K562 (cell line): ENCODE data around the gene HAPLN2. TPM values are rescaled to one million over a fixed set of nuclear protein-coding genes. Genes with fewer than 3 reads are reported as not detected.

Experiments
- BCL6 ChIP-seq: fragments of 250-450 bp; sonication (Bioruptor Pico); IDR thresholded peaks from 2 replicates; pipeline ENCODE4 v1.4.0; 2020
- FOXJ3 ChIP-seq: sonication (generic); formaldehyde crosslinking; IDR thresholded peaks from 2 replicates; pipeline ENCODE4 v1.4.0; 2020; ENCODE audit warnings: mild to moderate bottlenecking, missing genetic modification reagents
- GABPB1 ChIP-seq: sonication (generic); formaldehyde crosslinking; IDR thresholded peaks from 2 replicates; pipeline ENCODE4 v1.8.0; 2022; ENCODE audit warnings: mild to moderate bottlenecking, missing genetic modification reagents
- LCOR ChIP-seq: sonication (generic); formaldehyde crosslinking; IDR thresholded peaks from 2 replicates; pipeline ENCODE4 v1.8.0; 2022; ENCODE audit warnings: mild to moderate bottlenecking, missing genetic modification reagents
- MAFG ChIP-seq: fragments of 450-650 bp; conservative IDR thresholded peaks from 2 replicates; pipeline ENCODE4 v1.6.1; 2016; ENCODE audit warnings: missing genetic modification characterization, missing compliant biosample characterization
- NFIC ChIP-seq: fragments of 450-650 bp; IDR thresholded peaks from 2 replicates; pipeline ENCODE4 v1.6.1; 2017; ENCODE audit warnings: mild to moderate bottlenecking, inconsistent platforms
- PCBP2 ChIP-seq: fragments of 200-400 bp; formaldehyde crosslinking; IDR thresholded peaks from 2 replicates; pipeline ENCODE4 v1.6.1; 2018; ENCODE audit warnings: low read length, low read depth, mild to moderate bottlenecking, moderate library complexity; ENCODE audit not compliant: poor library complexity, severe bottlenecking
- PHF20 ChIP-seq: fragments of 450-650 bp; IDR thresholded peaks from 2 replicates; pipeline ENCODE4 v1.6.1; 2018; ENCODE audit not compliant: partially characterized antibody
- XRCC3 ChIP-seq: fragments of 450-650 bp; IDR thresholded peaks from 2 replicates; pipeline ENCODE4 v1.6.1; 2017; ENCODE audit warnings: mild to moderate bottlenecking, moderate library complexity
- YY1 ChIP-seq, 3 experiments: IDR thresholded peaks; 2 replicates each; pipeline ENCODE4 v1.6.1; 2011; ENCODE audit warnings: low read length in 2 of 3, mild to moderate bottlenecking in 2 of 3, moderate library complexity in 2 of 3, borderline replicate concordance in 1 of 3, control low read depth in 1 of 3, low read depth in 1 of 3; ENCODE audit not compliant: insufficient read depth in 3 of 3, insufficient replicate concordance in 2 of 3, control insufficient read depth in 1 of 3, insufficient read length in 1 of 3; ENCODE audit errors: extremely low read depth in 1 of 3
- ZNF57 ChIP-seq: fragments of 450-650 bp; formaldehyde crosslinking; IDR thresholded peaks from 2 replicates; pipeline ENCODE4 v1.4.0; 2020; ENCODE audit warnings: mild to moderate bottlenecking, moderate library complexity
- polyA plus RNA-seq, 8 experiments: library from polyadenylated mRNA; depleted of rRNA in 4 of 8; stranded (reverse) in 5 of 8; unstranded in 3 of 8; fragments of >200 nt; fragmentation: Nextera tagmentation in 2 of 8; fragmentation: Illumina TruSeq in 1 of 8; extraction: Ambion mirVana in 2 of 8; extraction: Trizol in 1 of 8; gene quantifications; 2 replicates each; pipeline versions ENCODE4 v1.2.1 to v1.2.3, GENCODE V29; 2011 to 2014; ENCODE audit warnings: inconsistent platforms in 1 of 8, missing spikeins in 1 of 8
- total RNA-seq, 7 experiments: library from RNA; depleted of rRNA in 6 of 7; stranded (reverse); fragments of >200 nt in 6 of 7; fragmentation: Illumina TruSeq in 2 of 7; extraction: Trizol in 2 of 7; gene quantifications; 2 replicates each; pipeline versions ENCODE4 v1.2.1 to v1.2.3, GENCODE V29; 2011 to 2021; ENCODE audit warnings: low replicate concordance in 1 of 7
- TF ChIP-seq, protein P1 (sequence below): fragments of 250-450 bp; sonication (Bioruptor Pico); IDR thresholded peaks from 2 replicates; pipeline ENCODE4 v1.8.0; 2021; ENCODE audit warnings: borderline replicate concordance, mild to moderate bottlenecking, moderate library complexity; ENCODE audit not compliant: poor library complexity, severe bottlenecking
- TF ChIP-seq, protein P2 (sequence below), 2 experiments: fragments of 150-350 bp in 1 of 2; IDR thresholded peaks; 2 replicates each; pipeline ENCODE4 v1.6.1; 2012 to 2016; ENCODE audit warnings: low read depth in 2 of 2, low read length in 2 of 2, mild to moderate bottlenecking in 1 of 2, moderate library complexity in 1 of 2
- TF ChIP-seq, protein P3 (sequence below), 2 experiments: fragments of 250-450 bp in 1 of 2; fragments of 450-650 bp in 1 of 2; sonication (Bioruptor Pico) in 1 of 2; IDR thresholded peaks; 2 replicates each; pipeline versions ENCODE4 v1.6.1 to v1.8.0; 2016 to 2021; ENCODE audit warnings: mild to moderate bottlenecking in 2 of 2, moderate library complexity in 2 of 2, missing compliant biosample characterization in 1 of 2, missing genetic modification characterization in 1 of 2
- TF ChIP-seq, protein P4 (sequence below): fragments of 250-450 bp; sonication (Bioruptor Pico); IDR thresholded peaks from 2 replicates; pipeline ENCODE4 v1.4.0; 2020

The HAPLN2 gene
- total and polyA plus RNA-seq, 9 of the 15 experiments (the other 6 are each of a cell fraction or from before 2014, with no cell fraction given) = 0.14 to 5.2 (median 3.8) TPM; not detected in 4

DNA sequence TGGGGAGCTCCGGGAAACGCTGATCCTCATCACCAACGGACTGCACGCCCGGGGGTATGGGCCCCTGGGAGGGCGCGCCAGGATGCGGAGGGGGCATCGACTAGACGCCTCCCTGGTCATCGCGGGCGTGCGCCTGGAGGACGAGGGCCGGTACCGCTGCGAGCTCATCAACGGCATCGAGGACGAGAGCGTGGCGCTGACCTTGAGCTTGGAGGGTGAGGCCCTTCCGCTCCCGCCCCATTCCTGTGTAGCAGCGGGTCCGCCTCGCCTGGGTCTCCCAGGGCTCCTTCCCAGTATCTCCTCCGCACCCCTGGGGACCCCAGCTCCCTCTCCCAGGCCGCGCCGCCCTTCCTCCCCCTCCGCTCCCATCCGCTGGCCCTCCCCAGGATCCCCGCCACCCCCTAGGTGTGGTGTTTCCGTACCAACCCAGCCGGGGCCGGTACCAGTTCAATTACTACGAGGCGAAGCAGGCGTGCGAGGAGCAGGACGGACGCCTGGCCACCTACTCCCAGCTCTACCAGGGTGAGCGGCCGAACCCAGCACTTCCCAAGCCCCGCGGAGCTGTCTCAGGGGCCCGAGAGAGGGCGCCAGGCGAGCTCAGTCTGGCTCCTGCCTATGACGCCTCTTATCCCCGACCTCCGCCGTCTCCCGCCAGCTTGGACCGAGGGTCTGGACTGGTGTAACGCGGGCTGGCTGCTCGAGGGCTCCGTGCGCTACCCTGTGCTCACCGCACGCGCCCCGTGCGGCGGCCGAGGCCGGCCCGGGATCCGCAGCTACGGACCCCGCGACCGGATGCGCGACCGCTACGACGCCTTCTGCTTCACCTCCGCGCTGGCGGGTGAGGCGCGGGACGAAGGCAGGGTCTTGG, 5.0 kb downstream of the HAPLN2 start (continued):
- TF ChIP-seq BCL6 (CRISPR knock-in tag) (no peak), LCOR (CRISPR knock-in tag) (peak; percentile 57; the same call in 1 of the 2 replicates), XRCC3 (no peak), YY1 (IDR thresholded peaks at IDR 0.05; ENCODE audit: borderline replicate concordance in 1 of 3, control insufficient read depth in 1 of 3, extremely low read depth in 1 of 3, insufficient read depth in 3 of 3, insufficient read length in 1 of 3, insufficient replicate concordance in 2 of 3, low read depth in 1 of 3, low read length in 2 of 3) (peak in 2 of 3 experiments; percentile 61 to 82), PHF20 (peak; percentile 83), GABPB1 (CRISPR knock-in tag) (peak; percentile 69; the same call in 1 of the 2 replicates), ZNF57 (no peak), PCBP2 (no peak), FOXJ3 (CRISPR knock-in tag) (no peak), NFIC (peak; percentile 35), MAFG (no peak)
- TF ChIP-seq, protein P1, sequence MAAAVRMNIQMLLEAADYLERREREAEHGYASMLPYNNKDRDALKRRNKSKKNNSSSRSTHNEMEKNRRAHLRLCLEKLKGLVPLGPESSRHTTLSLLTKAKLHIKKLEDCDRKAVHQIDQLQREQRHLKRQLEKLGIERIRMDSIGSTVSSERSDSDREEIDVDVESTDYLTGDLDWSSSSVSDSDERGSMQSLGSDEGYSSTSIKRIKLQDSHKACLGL (CRISPR knock-in tag) = no peak
- TF ChIP-seq, protein P2, sequence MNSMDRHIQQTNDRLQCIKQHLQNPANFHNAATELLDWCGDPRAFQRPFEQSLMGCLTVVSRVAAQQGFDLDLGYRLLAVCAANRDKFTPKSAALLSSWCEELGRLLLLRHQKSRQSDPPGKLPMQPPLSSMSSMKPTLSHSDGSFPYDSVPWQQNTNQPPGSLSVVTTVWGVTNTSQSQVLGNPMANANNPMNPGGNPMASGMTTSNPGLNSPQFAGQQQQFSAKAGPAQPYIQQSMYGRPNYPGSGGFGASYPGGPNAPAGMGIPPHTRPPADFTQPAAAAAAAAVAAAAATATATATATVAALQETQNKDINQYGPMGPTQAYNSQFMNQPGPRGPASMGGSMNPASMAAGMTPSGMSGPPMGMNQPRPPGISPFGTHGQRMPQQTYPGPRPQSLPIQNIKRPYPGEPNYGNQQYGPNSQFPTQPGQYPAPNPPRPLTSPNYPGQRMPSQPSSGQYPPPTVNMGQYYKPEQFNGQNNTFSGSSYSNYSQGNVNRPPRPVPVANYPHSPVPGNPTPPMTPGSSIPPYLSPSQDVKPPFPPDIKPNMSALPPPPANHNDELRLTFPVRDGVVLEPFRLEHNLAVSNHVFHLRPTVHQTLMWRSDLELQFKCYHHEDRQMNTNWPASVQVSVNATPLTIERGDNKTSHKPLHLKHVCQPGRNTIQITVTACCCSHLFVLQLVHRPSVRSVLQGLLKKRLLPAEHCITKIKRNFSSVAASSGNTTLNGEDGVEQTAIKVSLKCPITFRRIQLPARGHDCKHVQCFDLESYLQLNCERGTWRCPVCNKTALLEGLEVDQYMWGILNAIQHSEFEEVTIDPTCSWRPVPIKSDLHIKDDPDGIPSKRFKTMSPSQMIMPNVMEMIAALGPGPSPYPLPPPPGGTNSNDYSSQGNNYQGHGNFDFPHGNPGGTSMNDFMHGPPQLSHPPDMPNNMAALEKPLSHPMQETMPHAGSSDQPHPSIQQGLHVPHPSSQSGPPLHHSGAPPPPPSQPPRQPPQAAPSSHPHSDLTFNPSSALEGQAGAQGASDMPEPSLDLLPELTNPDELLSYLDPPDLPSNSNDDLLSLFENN (IDR thresholded peaks at IDR 0.05; ENCODE audit: low read depth in 2 of 2, low read length in 2 of 2) = no peak
- TF ChIP-seq, protein P3, sequence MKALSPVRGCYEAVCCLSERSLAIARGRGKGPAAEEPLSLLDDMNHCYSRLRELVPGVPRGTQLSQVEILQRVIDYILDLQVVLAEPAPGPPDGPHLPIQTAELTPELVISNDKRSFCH (CRISPR knock-in tag; IDR thresholded peaks at IDR 0.05) = no peak
- TF ChIP-seq, protein P3 (tag; IDR thresholded peaks at IDR 0.05) = no peak
- TF ChIP-seq, protein P4, sequence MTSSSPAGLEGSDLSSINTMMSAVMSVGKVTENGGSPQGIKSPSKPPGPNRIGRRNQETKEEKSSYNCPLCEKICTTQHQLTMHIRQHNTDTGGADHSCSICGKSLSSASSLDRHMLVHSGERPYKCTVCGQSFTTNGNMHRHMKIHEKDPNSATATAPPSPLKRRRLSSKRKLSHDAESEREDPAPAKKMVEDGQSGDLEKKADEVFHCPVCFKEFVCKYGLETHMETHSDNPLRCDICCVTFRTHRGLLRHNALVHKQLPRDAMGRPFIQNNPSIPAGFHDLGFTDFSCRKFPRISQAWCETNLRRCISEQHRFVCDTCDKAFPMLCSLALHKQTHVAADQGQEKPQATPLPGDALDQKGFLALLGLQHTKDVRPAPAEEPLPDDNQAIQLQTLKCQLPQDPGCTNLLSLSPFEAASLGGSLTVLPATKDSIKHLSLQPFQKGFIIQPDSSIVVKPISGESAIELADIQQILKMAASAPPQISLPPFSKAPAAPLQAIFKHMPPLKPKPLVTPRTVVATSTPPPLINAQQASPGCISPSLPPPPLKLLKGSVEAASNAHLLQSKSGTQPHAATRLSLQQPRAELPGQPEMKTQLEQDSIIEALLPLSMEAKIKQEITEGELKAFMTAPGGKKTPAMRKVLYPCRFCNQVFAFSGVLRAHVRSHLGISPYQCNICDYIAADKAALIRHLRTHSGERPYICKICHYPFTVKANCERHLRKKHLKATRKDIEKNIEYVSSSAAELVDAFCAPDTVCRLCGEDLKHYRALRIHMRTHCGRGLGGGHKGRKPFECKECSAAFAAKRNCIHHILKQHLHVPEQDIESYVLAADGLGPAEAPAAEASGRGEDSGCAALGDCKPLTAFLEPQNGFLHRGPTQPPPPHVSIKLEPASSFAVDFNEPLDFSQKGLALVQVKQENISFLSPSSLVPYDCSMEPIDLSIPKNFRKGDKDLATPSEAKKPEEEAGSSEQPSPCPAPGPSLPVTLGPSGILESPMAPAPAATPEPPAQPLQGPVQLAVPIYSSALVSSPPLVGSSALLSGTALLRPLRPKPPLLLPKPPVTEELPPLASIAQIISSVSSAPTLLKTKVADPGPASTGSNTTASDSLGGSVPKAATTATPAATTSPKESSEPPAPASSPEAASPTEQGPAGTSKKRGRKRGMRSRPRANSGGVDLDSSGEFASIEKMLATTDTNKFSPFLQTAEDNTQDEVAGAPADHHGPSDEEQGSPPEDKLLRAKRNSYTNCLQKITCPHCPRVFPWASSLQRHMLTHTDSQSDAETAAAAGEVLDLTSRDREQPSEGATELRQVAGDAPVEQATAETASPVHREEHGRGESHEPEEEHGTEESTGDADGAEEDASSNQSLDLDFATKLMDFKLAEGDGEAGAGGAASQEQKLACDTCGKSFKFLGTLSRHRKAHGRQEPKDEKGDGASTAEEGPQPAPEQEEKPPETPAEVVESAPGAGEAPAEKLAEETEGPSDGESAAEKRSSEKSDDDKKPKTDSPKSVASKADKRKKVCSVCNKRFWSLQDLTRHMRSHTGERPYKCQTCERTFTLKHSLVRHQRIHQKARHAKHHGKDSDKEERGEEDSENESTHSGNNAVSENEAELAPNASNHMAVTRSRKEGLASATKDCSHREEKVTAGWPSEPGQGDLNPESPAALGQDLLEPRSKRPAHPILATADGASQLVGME (CRISPR knock-in tag) = no peak
